Posterior cingulate gyrus (tissue), 11 donors: Measurements from ENCODE around the gene HES5.

ENCODE experiments used
- DNase-seq, 10 donors: peaks; one replicate each; pipeline versions ENCODE4 v3.0.0 to v3.0.0-alpha.2; 2020 to 2021; ENCODE audit warnings: mixed read lengths in 3 of 10
- intact Hi-C: fragments of 100-400 bp; cut with DNase I; formaldehyde crosslinking; loops from one replicate; pipeline ENCODE4 v1.15.1; 2023

Gene HES5

GRCh38 chr1:2520206-2520605, 9.9 kb downstream of the HES5 start:
- intact Hi-C loops = no loop called here

GRCh38 chr1:2519729-2520128, 10.3 kb downstream of the HES5 start:
- DNase-seq = no peak
- intact Hi-C loops = no loop called here

More at GRCh38 chr1:2520206-2520605, 9.9 kb downstream of the HES5 start:
- no peak for DNase-seq

- peak in 4 of 10 donors; percentile 49 to 91 (median 74) for DNase-seq
- intact Hi-C loops = no loop called here
These were observed 10.9 kb downstream of the HES5 start for GRCh38 chr1:2519029-2519685.

- peak in 1 of 10 donors; percentile 85 for DNase-seq
- intact Hi-C loops = no loop called here
These were observed 11.5 kb downstream of the HES5 start for GRCh38 chr1:2518528-2518927.

GRCh38 chr1:2517966-2518365, 12.1 kb downstream of the HES5 start:
- DNase-seq = no peak
- intact Hi-C loops = no loop called here

- intact Hi-C loops = no loop called here
These were observed 13.1 kb downstream of the HES5 start for GRCh38 chr1:2516946-2517345.

GRCh38 chr1:2516124-2516523, 13.9 kb downstream of the HES5 start:
- DNase-seq = no peak
- intact Hi-C loops = no loop called here

More at GRCh38 chr1:2516946-2517345, 13.1 kb downstream of the HES5 start:
- DNase-seq = no peak

GRCh38 chr1:2515763-2516080, 14.3 kb downstream of the HES5 start:
- intact Hi-C loops = no loop called here
- no peak for DNase-seq

GRCh38 chr1:2514863-2515762, 14.9 kb downstream of the HES5 start:
- no peak for DNase-seq

GRCh38 chr1:2513939-2514652, 16.0 kb downstream of the HES5 start:
- no peak for DNase-seq
- intact Hi-C loops = no loop called here

More at GRCh38 chr1:2514863-2515762, 14.9 kb downstream of the HES5 start:
- intact Hi-C loops = no loop called here

- DNase-seq = no peak
These were observed 17.1 kb downstream of the HES5 start for GRCh38 chr1:2512862-2513421.

GRCh38 chr1:2510366-2511155, 19.5 kb downstream of the HES5 start:
- no peak for DNase-seq
- intact Hi-C loops = no loop called here

More at GRCh38 chr1:2512862-2513421, 17.1 kb downstream of the HES5 start:
- intact Hi-C loops = no loop called here

GRCh38 chr1:2509589-2509988, 20.5 kb downstream of the HES5 start:
- intact Hi-C loops = no loop called here
- no peak for DNase-seq

- intact Hi-C loops = no loop called here
- no peak for DNase-seq
These were observed 21.3 kb downstream of the HES5 start for GRCh38 chr1:2508751-2509150.

- intact Hi-C loops = no loop called here
- DNase-seq = no peak
These were observed 21.9 kb downstream of the HES5 start for GRCh38 chr1:2508180-2508579.

GRCh38 chr1:2507744-2508155, 22.3 kb downstream of the HES5 start:
- DNase-seq = no peak
- intact Hi-C loops = no loop called here

GRCh38 chr1:2506901-2507565, 23.0 kb downstream of the HES5 start:
- intact Hi-C loops = no loop called here
- no peak for DNase-seq

- no peak for DNase-seq
- intact Hi-C loops = no loop called here
These were observed 23.8 kb downstream of the HES5 start for GRCh38 chr1:2506007-2506860.
